Measurements from ENCODE around the gene CFAP157. TPM values are rescaled to one million over a fixed set of nuclear protein-coding genes. Genes with fewer than 3 reads are reported as not detected.
A peak's percentile ranks its signal among the peaks of the same experiment; 100 is the strongest.

Gene CFAP157
- total RNA-seq, 1 donor from 2014 or later, result 0.34 TPM

DNA sequence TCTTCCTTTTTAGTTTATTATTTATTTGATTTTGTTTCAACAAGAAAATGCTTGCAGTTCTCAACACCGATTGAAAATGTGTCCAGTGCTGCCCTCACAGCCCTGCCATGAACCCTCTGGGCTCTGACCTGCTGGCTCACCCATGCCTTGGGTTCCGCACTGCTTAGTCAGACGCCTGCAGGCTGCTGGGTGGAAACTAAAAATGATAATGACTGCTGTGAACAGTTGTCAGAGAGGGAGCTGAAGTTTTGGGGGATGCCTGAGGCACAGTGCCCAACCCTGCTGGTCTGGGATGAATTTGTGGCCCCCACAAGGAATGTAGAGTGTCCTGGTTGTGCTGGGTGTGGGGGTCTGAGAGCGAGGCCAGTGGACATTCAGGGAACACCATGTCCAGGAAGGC lies 22.2 kb upstream of the CFAP157 start:
- H3K27ac Mint-ChIP-seq, result peak overlapping the region; percentile 31

DNA sequence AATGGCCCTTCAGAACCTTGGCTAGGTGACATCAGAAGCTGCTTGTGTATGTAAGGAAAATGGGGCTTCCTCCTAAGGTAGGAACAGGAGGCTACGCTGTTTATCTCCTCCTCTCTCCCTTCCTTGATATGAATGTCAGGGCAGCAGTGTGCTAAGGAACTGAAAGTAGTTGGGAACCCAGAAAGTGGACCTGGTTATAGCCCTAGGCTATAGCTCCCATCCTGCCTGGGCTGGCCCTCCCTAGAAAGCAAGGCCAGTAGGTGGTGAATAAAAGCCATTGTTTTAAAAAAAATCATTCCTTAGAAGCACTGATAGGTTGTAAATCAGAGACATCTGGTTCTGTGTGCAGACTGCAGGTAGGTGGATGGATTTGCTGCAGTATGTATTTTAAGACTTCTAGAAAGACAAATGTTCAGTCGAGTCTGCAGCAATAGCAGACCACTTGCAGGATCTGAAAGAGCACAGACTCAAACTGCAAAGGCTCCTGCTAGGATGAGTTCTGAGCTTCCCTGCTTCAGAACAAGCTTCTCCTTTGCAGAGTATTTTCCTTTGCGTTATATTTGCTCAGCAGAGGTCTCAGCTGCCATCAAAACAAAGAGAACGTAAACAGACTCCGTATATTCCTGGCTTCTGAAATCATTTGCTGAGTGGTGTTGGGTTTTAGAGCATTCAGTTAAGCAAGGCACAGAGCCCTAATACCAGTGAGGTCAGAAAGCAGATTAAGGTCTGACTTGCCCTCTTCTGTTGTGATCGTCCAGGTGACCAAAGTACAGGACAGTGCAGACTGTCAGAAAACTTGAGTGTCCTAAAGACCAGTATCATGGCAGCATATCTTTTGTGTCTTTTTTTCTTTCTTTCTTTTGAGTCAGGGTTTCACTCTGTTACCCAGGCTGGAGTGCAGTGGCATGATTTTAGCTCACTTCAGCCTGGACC lies 20.1 kb upstream of the CFAP157 start:
- no peak for DNase-seq (ENCODE audit: low spot score in 2 of 2, unreplicated experiment in 2 of 2)
- TF ChIP-seq, protein P1, sequence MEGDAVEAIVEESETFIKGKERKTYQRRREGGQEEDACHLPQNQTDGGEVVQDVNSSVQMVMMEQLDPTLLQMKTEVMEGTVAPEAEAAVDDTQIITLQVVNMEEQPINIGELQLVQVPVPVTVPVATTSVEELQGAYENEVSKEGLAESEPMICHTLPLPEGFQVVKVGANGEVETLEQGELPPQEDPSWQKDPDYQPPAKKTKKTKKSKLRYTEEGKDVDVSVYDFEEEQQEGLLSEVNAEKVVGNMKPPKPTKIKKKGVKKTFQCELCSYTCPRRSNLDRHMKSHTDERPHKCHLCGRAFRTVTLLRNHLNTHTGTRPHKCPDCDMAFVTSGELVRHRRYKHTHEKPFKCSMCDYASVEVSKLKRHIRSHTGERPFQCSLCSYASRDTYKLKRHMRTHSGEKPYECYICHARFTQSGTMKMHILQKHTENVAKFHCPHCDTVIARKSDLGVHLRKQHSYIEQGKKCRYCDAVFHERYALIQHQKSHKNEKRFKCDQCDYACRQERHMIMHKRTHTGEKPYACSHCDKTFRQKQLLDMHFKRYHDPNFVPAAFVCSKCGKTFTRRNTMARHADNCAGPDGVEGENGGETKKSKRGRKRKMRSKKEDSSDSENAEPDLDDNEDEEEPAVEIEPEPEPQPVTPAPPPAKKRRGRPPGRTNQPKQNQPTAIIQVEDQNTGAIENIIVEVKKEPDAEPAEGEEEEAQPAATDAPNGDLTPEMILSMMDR (IDR thresholded peaks at IDR 0.05; ENCODE audit: unreplicated experiment), result no peak
- Mint-ChIP-seq H3K4me3 (no peak overlapping the region), H3K27ac (peak overlapping the region; percentile 34), H3K9me3 (no peaks in the 10 kb centered on the region), H3K27me3 (ENCODE audit: low read depth) (no peaks in the 10 kb centered on the region), H3K36me3 (peaks cover 46% of the 10 kb centered on the region), H3K4me1 (peaks cover 10% of the 10 kb centered on the region)

More for the DNA sequence above, 22.2 kb upstream of the CFAP157 start:
- peaks cover 10% of the 10 kb centered on the region for H3K4me1 Mint-ChIP-seq
- no peak overlapping the region for H3K4me3 Mint-ChIP-seq
- no peaks in the 10 kb centered on the region for H3K9me3 Mint-ChIP-seq
- no peaks in the 10 kb centered on the region for H3K27me3 Mint-ChIP-seq (ENCODE audit: low read depth)
- peaks cover 45% of the 10 kb centered on the region for H3K36me3 Mint-ChIP-seq
- TF ChIP-seq, protein P1 (IDR thresholded peaks at IDR 0.05; ENCODE audit: unreplicated experiment), result no peak
- no peak for DNase-seq (ENCODE audit: low spot score in 2 of 2, unreplicated experiment in 2 of 2)

DNA sequence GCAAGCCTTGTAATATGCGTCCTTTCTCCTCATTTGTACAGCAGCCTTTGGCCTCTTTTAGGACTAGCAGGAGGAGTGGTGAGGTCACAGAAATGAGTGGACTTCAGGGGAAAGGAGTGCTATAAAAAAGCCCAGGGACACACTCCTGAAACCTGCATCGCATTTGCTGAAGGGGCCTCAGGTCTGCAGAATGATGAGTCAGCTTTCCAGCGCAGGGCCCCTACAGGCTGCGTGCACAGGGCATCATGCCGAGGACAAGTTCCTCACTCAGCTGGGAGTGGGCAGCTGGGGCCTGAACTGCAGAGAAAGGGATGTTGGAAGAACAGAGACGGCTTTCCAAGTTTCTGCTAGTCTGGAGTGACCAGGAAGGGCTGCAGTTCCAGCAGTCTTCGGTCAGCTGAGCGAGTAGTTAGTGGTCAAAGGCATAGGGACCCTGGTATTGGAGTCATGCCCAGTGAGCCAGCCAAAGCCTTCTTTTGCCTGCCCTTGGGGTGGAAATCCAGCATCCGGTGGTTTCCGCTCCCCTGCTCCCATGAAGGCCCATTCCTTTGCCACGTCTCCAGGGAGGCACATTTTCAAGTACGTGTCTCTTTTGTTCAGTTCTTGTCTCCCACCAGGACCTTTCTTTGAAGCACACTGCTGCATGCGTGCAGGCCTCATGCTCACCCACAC lies 17.3 kb upstream of the CFAP157 start:
- TF ChIP-seq, protein P1 (IDR thresholded peaks at IDR 0.05; ENCODE audit: unreplicated experiment), result no peak
- no peak overlapping the region for H3K4me3 Mint-ChIP-seq
- no peak for DNase-seq (ENCODE audit: low spot score in 2 of 2, unreplicated experiment in 2 of 2)
- peaks cover 41% of the 10 kb centered on the region for H3K36me3 Mint-ChIP-seq
- no peaks in the 10 kb centered on the region for H3K27me3 Mint-ChIP-seq (ENCODE audit: low read depth)
- no peaks in the 10 kb centered on the region for H3K9me3 Mint-ChIP-seq
- peaks cover 10% of the 10 kb centered on the region for H3K4me1 Mint-ChIP-seq
- no peak overlapping the region for H3K27ac Mint-ChIP-seq

DNA sequence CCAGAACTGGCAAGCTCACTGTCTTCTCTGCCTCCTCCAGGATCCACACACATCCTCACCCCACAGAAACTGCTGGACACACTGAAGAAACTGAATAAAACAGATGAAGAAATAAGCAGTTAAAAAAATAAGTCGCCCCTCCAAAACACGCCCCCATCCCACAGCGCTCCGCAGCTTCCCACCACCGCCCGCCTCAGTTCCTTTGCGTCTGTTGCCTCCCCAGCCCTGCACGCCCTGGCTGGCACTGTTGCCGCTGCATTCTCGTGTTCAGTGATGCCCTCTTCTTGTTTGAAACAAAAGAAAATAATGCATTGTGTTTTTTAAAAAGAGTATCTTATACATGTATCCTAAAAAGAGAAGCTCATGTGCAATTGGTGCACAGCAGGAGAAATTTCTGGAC lies 16.1 kb upstream of the CFAP157 start:
- no peak overlapping the region for H3K4me3 Mint-ChIP-seq
- no peaks in the 10 kb centered on the region for H3K9me3 Mint-ChIP-seq
- DNase-seq (ENCODE audit: low spot score in 2 of 2, unreplicated experiment in 2 of 2), result no peak
- H3K36me3 Mint-ChIP-seq, result peaks cover 37% of the 10 kb centered on the region
- H3K27ac Mint-ChIP-seq, result no peak overlapping the region
- no peaks in the 10 kb centered on the region for H3K27me3 Mint-ChIP-seq (ENCODE audit: low read depth)
- TF ChIP-seq, protein P1 (IDR thresholded peaks at IDR 0.05; ENCODE audit: unreplicated experiment), result no peak
- peaks cover 19% of the 10 kb centered on the region for H3K4me1 Mint-ChIP-seq

DNA sequence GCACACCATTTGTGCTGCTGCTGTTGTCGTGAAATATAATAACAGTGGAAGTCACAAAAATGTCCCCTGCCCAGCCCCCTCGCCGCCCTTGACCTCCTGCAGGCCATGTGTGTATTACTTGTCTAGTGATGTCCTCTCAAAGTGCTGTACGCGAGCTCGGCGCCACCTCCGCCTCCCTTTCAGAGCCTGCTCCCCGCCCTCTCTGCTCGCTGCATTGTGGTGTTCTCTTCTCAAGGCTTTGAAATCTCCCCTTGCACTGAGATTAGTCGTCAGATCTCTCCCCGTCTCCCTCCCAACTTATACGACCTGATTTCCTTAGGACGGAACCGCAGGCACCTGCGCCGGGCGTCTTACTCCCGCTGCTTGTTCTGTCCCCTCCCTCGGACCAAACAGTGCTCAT lies 14.7 kb upstream of the CFAP157 start:
- TF ChIP-seq, protein P1 (IDR thresholded peaks at IDR 0.05; ENCODE audit: unreplicated experiment), result no peak
- Mint-ChIP-seq H3K9me3 (no peaks in the 10 kb centered on the region), H3K27me3 (ENCODE audit: low read depth) (no peaks in the 10 kb centered on the region), H3K36me3 (peaks cover 34% of the 10 kb centered on the region), H3K27ac (peak overlapping the region; percentile 12), H3K4me1 (peaks cover 11% of the 10 kb centered on the region), H3K4me3 (no peak overlapping the region)
- no peak for DNase-seq (ENCODE audit: low spot score in 2 of 2, unreplicated experiment in 2 of 2)

Data from mesothelial cell of epicardium (in vitro differentiated cells).